IMR-90 (cell line): ENCODE results near the gene KDSR. TPM values are rescaled to one million over a fixed set of nuclear protein-coding genes. Genes with fewer than 3 reads are reported as not detected.

Source experiments
- ATAC-seq: fragments of 200-7000 bp; cut with Tn5 transposase; 2 replicates; pipeline ENCODE4 v1.9.1; 2020; ENCODE audit warnings: low read depth, mild to moderate bottlenecking, moderate library complexity
- BruUV-seq: library from RNA; stranded (reverse); fragments of 400-500 nt; replicated peaks from 2 replicates; lab custom pipeline; 2021; lab: Mats Ljungman, UMichigan
- CTCF ChIA-PET: fragments of 300-600 bp; formaldehyde crosslinking; extraction: SDS; loops from one replicate; lab custom pipeline; 2021; ENCODE audit warnings: antibody characterized with exemption; lab: Yijun Ruan, JAX
- POLR2A ChIA-PET: fragments of 300-600 bp; sonication (Branson Sonifier 250); formaldehyde crosslinking; loops from one replicate; lab custom pipeline; 2022; ENCODE audit warnings: antibody characterized with exemption; ENCODE audit not compliant: unreplicated experiment; lab: Charles Lee
- DNase-seq: peaks from one replicate; pipeline ENCODE4 v3.0.0; 2013
- H2AFZ ChIP-seq: replicated peaks from 2 replicates; pipeline ENCODE3; 2013; ENCODE audit warnings: low read length, mild to moderate bottlenecking; ENCODE audit not compliant: poor library complexity
- H2AK5ac ChIP-seq: 2 replicates; pipeline ENCODE4 v1.6.1; 2013; ENCODE audit warnings: low read depth, low read length, inconsistent platforms
- H2AK9ac ChIP-seq: replicated peaks from 2 replicates; pipeline ENCODE3; 2013; ENCODE audit warnings: mild to moderate bottlenecking, low read depth, low read length, moderate library complexity; ENCODE audit not compliant: poor library complexity
- H2BK120ac ChIP-seq: 2 replicates; pipeline ENCODE4 v1.6.1; 2013; ENCODE audit warnings: low read depth, low read length, inconsistent platforms
- H2BK15ac ChIP-seq: 3 replicates; pipeline ENCODE4 v1.6.1; 2013; ENCODE audit warnings: low read depth, low read length, inconsistent platforms
- H2BK20ac ChIP-seq: 2 replicates; pipeline ENCODE4 v1.6.1; 2013; ENCODE audit warnings: low read depth, mild to moderate bottlenecking, inconsistent platforms, low read length, moderate library complexity
- H2BK5ac ChIP-seq: 2 replicates; pipeline ENCODE4 v1.6.1; 2013; ENCODE audit warnings: mild to moderate bottlenecking, low read depth, low read length, inconsistent platforms; ENCODE audit not compliant: poor library complexity, severe bottlenecking
- H3K14ac ChIP-seq: replicated peaks from 2 replicates; pipeline ENCODE4 v1.6.1; 2013; ENCODE audit warnings: low read depth, low read length, inconsistent platforms
- H3K18ac ChIP-seq: 2 replicates; pipeline ENCODE4 v1.6.1; 2013; ENCODE audit warnings: low read depth, low read length, control low read depth
- H3K23ac ChIP-seq: 2 replicates; pipeline ENCODE4 v1.6.1; 2013; ENCODE audit warnings: low read depth, low read length, inconsistent platforms
- H3K27ac ChIP-seq: 2 replicates; pipeline ENCODE4 v1.5.1; 2013; ENCODE audit warnings: mild to moderate bottlenecking, control low read depth, low read length; ENCODE audit not compliant: insufficient read depth
- H3K27me3 ChIP-seq: 2 replicates; pipeline ENCODE4 v1.6.1; 2013; ENCODE audit warnings: low read length; ENCODE audit not compliant: control insufficient read depth, insufficient read depth
- H3K36me3 ChIP-seq: 2 replicates; pipeline ENCODE4 v1.6.1; 2013; ENCODE audit warnings: low read length, mixed read lengths; ENCODE audit not compliant: control insufficient read depth, insufficient read depth
- H3K4ac ChIP-seq: 2 replicates; pipeline ENCODE4 v1.6.1; 2013; ENCODE audit warnings: low read depth, low read length, inconsistent platforms
- H3K4me1 ChIP-seq: 2 replicates; pipeline ENCODE4 v1.6.1; 2013; ENCODE audit warnings: low read length, mixed read lengths; ENCODE audit not compliant: control insufficient read depth, insufficient read depth
- H3K4me2 ChIP-seq: 2 replicates; pipeline ENCODE4 v1.6.1; 2013; ENCODE audit warnings: low read depth, mild to moderate bottlenecking, control low read depth, low read length, moderate library complexity
- H3K4me3 ChIP-seq: 2 replicates; pipeline ENCODE4 v1.5.1; 2013; ENCODE audit warnings: low read depth, mild to moderate bottlenecking, control low read depth, low read length, moderate library complexity; ENCODE audit not compliant: insufficient read depth
- H3K56ac ChIP-seq: 2 replicates; pipeline ENCODE4 v1.6.1; 2013; ENCODE audit warnings: low read length, inconsistent platforms; ENCODE audit not compliant: insufficient read depth; ENCODE audit errors: extremely low read depth
- H3K79me1 ChIP-seq, 2 experiments: 2 replicates each; pipeline ENCODE4 v1.6.1; 2013; ENCODE audit warnings: low read length in 2 of 2, inconsistent platforms in 1 of 2, low read depth in 1 of 2
- H3K9ac ChIP-seq: 2 replicates; pipeline ENCODE4 v1.6.1; 2013; ENCODE audit warnings: low read depth, low read length, control low read depth
- H3K9me1 ChIP-seq: 2 replicates; pipeline ENCODE4 v1.6.1; 2013; ENCODE audit warnings: low read length, inconsistent platforms; ENCODE audit not compliant: insufficient read depth
- H3K9me3 ChIP-seq: 2 replicates; pipeline ENCODE4 v1.6.1; 2013; ENCODE audit warnings: low read length; ENCODE audit not compliant: control insufficient read depth, insufficient read depth
- H4K20me1 ChIP-seq: 2 replicates; pipeline ENCODE4 v1.6.1; 2013; ENCODE audit warnings: low read length, inconsistent platforms; ENCODE audit not compliant: insufficient read depth
- H4K5ac ChIP-seq: 2 replicates; pipeline ENCODE4 v1.6.1; 2013; ENCODE audit warnings: mild to moderate bottlenecking, low read depth, low read length, control low read depth
- H4K8ac ChIP-seq, 2 experiments: 2 replicates each; pipeline ENCODE4 v1.6.1; 2013; ENCODE audit warnings: low read depth in 2 of 2, low read length in 2 of 2, control low read depth in 1 of 2, inconsistent platforms in 1 of 2
- H4K91ac ChIP-seq: 2 replicates; pipeline ENCODE4 v1.6.1; 2013; ENCODE audit warnings: low read depth, low read length, inconsistent platforms; ENCODE audit not compliant: insufficient read depth
- CEBPB ChIP-seq: IDR thresholded peaks from 2 replicates; pipeline ENCODE4 v1.6.1; 2012; ENCODE audit warnings: low read depth, low read length, improper control_type of control experiment
- FOS ChIP-seq: fragments of 150-350 bp; IDR thresholded peaks from 2 replicates; pipeline ENCODE4 v1.6.1; 2016; ENCODE audit warnings: low read depth, low read length
- POLR2A ChIP-seq: IDR thresholded peaks from 2 replicates; pipeline ENCODE4 v1.6.1; 2012; ENCODE audit warnings: mild to moderate bottlenecking, low read depth, low read length
- RAD21 ChIP-seq: IDR thresholded peaks from 2 replicates; pipeline ENCODE4 v1.6.1; 2012; ENCODE audit warnings: low read length, improper control_type of control experiment
- WGBS, 2 experiments: methylation state at CpG; one replicate each; pipeline versions ENCODE4 v1.1.5 to v1.1.7; 2013; ENCODE audit warnings: missing lambda C conversion rate in 2 of 2; ENCODE audit not compliant: insufficient read length in 1 of 2; ENCODE audit errors: extremely low coverage in 2 of 2; 5-methylcytosine and 5-hydroxymethylcytosine counted together
- dilution Hi-C: fragments of 300-500 bp; cut with HindIII; formaldehyde crosslinking; loops from one replicate; pipeline ENCODE4 v1.14.3; 2018; ENCODE audit warnings: low sequenced_read_pairs; ENCODE audit not compliant: unreplicated experiment
- in situ Hi-C: fragments of 300-500 bp; cut with MboI; formaldehyde crosslinking; loops from 3 replicates; pipeline ENCODE4 v1.14.3; 2019; ENCODE audit warnings: low sequenced_read_pairs, inconsistent platforms, mixed read lengths
- intact Hi-C: fragments of 100-400 bp; cut with micrococcal nuclease; formaldehyde crosslinking; loops from 2 replicates; pipeline ENCODE4 v1.10.0; 2022
- polyA plus RNA-seq, 3 experiments: library from polyadenylated mRNA; depleted of rRNA; stranded (reverse); fragments of >200 nt; gene quantifications; 2 replicates each; pipeline ENCODE4 v1.2.3, GENCODE V29; 2012; ENCODE audit warnings: low replicate concordance in 1 of 3
- total RNA-seq: library from RNA; depleted of rRNA; stranded (reverse); fragments of >200 nt; gene quantifications from 2 replicates; pipeline ENCODE4 v1.2.3, GENCODE V29; 2012

Gene KDSR
- total and polyA plus RNA-seq, 2 of the 4 experiments (the other 2 are of a cell fraction) = 21.5 to 21.9 TPM

DNA sequence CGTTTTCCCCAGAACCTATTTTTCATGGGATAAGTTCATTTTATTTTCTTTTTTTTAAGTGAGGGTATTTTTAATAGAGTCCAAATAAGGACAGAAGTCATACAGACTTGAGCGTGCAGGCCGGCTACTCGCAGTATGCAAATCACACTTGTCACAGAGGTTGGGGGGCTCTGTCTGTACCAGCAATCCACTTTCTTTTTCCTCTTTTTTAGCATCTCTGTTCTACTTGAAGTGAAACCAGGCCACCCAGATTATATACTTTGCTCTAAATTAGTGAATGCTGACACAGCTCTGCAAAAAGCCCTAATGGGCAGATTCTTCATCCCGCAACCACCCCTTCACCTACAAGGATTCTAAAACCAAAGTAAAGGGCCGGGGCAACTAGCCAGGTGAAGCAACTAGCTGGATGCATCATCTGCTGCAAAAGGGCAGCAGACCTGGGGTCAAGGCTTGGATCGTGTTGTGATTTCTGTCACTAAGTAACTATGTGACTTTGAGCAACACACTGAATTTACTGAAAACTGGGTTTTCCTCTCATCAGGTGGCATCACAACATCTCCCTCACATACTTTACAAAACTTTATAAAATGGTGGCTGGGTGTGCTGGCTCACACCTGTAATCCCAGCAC, 18.4 kb downstream of the KDSR start:
- intact Hi-C loops = no loop called here

More for the DNA sequence above, 18.4 kb downstream of the KDSR start:
- Histone ChIP-seq H3K4me3 (no peak overlapping the region), H3K4me2 (no peak overlapping the region), H4K91ac (no peak overlapping the region), H3K4ac (no peak overlapping the region), H3K36me3 (peaks cover 59% of the 10 kb centered on the region), H2BK120ac (no peak overlapping the region), H3K27me3 (no peaks in the 10 kb centered on the region), H2AFZ (no peak overlapping the region), H3K18ac (no peak overlapping the region), H3K4me1 (no peaks in the 10 kb centered on the region), H3K9ac (no peak overlapping the region), H2BK15ac (no peak overlapping the region), H3K23ac (no peak overlapping the region), H3K79me1 (peaks cover 14 to 34% of the 10 kb centered on the region in 2 experiments), H4K5ac (no peak overlapping the region), H3K27ac (no peak overlapping the region), H3K14ac (no peak overlapping the region), H2AK5ac (no peak overlapping the region), H2AK9ac (no peak overlapping the region), H3K56ac (no peak overlapping the region), H2BK20ac (no peak overlapping the region), H4K20me1 (no peaks in the 10 kb centered on the region; the same call in 1 of the 2 replicates), H3K9me3 (no peaks in the 10 kb centered on the region), H2BK5ac (no peak overlapping the region), H4K8ac (no peak overlapping the region), H3K9me1 (no peaks in the 10 kb centered on the region)
- DNase-seq = no peak
- in situ Hi-C loops = no loop called here
- TF ChIP-seq CEBPB = no peak
- no peak for TF ChIP-seq POLR2A
- no peak for TF ChIP-seq FOS
- TF ChIP-seq RAD21 = no peak
- no peak for ATAC-seq
- dilution Hi-C loops = no loop called here
- ChIA-PET POLR2A (no interaction called here), CTCF (interaction anchor here (1.4 kb wide), 1 partner anchor 9 kb away, joined by 3 read pairs; no protein-coding TSS in a partner anchor)
- BruUV-seq = no TSS peak
- WGBS, 2 experiments = no CpG with 5 or more reads among the region's 7 CpGs
